Measurements from ENCODE around the gene SEMA6B.
"Not testable (repeated sequence)": the region's sequence is repeated elsewhere in the genome, so short reads cannot be mapped to it uniquely, and the experiment has no call there.

DNA sequence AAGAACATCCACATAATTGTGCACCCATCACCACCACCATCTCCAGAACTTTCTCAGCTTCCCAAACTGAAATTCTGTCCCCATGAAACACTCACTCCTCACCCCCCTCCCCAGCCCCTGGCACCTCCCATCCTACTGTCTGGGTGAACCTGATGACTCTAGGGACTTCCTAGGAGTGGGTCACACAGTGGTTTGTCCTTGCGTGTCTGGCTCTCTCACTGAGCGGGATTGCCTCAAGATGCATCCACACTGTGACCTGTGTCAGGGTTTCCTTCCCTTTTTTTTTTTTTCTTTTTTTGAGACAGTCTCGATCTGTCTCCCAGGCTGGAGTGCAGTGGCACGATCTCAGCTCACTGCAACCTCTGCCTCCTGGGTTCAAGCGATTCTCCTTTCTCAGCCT lies 4.1 kb upstream of the SEMA6B start:
- TF ChIP-seq ZBTB21 (tag by site-specific recombination; IDR thresholded peaks at IDR 0.05); TCF7L2 (IDR thresholded peaks at IDR 0.05; ENCODE audit: borderline replicate concordance, low read depth, low read length); ZNF530 (tag by site-specific recombination; IDR thresholded peaks at IDR 0.05; ENCODE audit: low read depth); ZNF133 (tag by site-specific recombination; IDR thresholded peaks at IDR 0.05): not testable (repeated sequence)
- TF ChIP-seq, protein P1, sequence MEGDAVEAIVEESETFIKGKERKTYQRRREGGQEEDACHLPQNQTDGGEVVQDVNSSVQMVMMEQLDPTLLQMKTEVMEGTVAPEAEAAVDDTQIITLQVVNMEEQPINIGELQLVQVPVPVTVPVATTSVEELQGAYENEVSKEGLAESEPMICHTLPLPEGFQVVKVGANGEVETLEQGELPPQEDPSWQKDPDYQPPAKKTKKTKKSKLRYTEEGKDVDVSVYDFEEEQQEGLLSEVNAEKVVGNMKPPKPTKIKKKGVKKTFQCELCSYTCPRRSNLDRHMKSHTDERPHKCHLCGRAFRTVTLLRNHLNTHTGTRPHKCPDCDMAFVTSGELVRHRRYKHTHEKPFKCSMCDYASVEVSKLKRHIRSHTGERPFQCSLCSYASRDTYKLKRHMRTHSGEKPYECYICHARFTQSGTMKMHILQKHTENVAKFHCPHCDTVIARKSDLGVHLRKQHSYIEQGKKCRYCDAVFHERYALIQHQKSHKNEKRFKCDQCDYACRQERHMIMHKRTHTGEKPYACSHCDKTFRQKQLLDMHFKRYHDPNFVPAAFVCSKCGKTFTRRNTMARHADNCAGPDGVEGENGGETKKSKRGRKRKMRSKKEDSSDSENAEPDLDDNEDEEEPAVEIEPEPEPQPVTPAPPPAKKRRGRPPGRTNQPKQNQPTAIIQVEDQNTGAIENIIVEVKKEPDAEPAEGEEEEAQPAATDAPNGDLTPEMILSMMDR (tag by site-specific recombination; IDR thresholded peaks at IDR 0.05), result not testable (repeated sequence)
- TF ChIP-seq, protein P2, sequence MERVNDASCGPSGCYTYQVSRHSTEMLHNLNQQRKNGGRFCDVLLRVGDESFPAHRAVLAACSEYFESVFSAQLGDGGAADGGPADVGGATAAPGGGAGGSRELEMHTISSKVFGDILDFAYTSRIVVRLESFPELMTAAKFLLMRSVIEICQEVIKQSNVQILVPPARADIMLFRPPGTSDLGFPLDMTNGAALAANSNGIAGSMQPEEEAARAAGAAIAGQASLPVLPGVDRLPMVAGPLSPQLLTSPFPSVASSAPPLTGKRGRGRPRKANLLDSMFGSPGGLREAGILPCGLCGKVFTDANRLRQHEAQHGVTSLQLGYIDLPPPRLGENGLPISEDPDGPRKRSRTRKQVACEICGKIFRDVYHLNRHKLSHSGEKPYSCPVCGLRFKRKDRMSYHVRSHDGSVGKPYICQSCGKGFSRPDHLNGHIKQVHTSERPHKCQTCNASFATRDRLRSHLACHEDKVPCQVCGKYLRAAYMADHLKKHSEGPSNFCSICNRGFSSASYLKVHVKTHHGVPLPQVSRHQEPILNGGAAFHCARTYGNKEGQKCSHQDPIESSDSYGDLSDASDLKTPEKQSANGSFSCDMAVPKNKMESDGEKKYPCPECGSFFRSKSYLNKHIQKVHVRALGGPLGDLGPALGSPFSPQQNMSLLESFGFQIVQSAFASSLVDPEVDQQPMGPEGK (tag by site-specific recombination; IDR thresholded peaks at IDR 0.05), result not testable (repeated sequence)

All from HEK293 (cell line).